ENCODE measurements around the gene KLRF2.

- TF ChIP-seq SUZ12 (IDR thresholded peaks at IDR 0.05; ENCODE audit: extremely low read depth, insufficient read depth, insufficient read length) (no peak), ZNF274 (IDR thresholded peaks at IDR 0.05; ENCODE audit: low read depth, low read length) (no peak)
These were observed at the start of gene KLRF2 for GRCh38 chr12:9881246-9881645.
